ENCODE results near the gene FBXO40. TPM values are rescaled to one million over a fixed set of nuclear protein-coding genes. Genes with fewer than 3 reads are reported as not detected.

FBXO40 gene, protein sequence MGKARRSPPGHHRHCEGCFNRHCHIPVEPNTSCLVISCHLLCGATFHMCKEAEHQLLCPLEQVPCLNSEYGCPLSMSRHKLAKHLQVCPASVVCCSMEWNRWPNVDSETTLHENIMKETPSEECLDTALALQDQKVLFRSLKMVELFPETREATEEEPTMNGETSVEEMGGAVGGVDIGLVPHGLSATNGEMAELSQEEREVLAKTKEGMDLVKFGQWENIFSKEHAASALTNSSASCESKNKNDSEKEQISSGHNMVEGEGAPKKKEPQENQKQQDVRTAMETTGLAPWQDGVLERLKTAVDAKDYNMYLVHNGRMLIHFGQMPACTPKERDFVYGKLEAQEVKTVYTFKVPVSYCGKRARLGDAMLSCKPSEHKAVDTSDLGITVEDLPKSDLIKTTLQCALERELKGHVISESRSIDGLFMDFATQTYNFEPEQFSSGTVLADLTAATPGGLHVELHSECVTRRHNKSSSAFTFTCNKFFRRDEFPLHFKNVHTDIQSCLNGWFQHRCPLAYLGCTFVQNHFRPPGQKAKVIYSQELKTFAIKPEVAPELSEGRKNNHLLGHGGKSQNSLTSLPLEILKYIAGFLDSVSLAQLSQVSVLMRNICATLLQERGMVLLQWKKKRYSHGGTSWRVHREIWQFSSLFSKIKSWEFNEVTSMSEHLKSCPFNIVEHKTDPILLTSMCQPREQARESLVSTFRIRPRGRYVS
- not detected for polyA plus RNA-seq (2012; ENCODE audit: insufficient read length, low read depth)

DNA sequence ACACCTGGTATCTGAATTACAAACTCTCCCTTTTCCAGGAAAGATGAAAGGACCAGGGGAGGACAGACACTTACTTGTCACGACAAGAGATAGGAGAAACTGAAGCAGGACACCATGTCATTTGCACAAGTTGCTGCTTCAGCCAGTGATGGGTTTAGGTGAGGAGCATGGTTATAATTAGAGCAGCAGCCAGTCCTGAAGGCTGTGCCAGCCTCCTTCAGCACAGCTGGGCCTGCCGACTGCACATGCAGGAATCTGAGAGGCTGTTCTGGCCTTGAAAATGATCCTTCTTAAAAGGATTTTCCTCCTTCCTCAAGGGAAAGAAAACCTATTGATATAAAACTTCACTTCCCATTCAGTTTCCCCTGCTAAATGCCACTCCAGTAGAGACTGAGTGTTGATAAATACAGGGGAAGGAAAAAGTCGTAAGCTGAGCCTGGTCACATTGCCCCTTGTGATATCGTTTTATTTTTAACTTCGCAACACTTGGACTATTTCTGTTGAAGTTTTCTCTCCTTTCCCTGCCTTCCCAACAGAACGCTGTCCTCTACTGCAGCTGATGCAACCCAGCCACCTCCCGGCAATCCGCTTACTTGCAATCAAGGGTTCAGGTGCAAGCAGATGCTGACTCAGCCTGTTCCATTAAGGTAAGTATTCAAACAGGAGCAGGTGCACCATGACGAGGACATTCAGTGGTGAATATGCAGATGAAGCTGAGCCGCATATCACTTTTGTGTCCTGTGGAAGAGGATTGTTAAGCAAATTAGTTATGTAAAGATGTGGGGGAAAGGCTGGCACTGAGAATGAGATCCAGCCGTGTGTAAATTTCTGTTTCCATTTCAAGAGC is at the start of gene FBXO40:
FBXO40 (plus strand) TSS at position 524 of the 847 bp plus-strand sequence. CDS start 27,197 bp downstream, outside the sequence.
- TF ChIP-seq REST (IDR thresholded peaks at IDR 0.05; ENCODE audit: insufficient read depth in 1 of 2, low read depth in 2 of 2, low read length in 2 of 2) (no peak), FOXP2 (optimal IDR thresholded peaks at IDR 0.05; ENCODE audit: borderline replicate concordance, extremely low read depth, extremely low read length, insufficient read depth) (no peak), SIN3A (IDR thresholded peaks at IDR 0.05; ENCODE audit: borderline replicate concordance, insufficient read depth, low read length) (no peak), TAF1 (IDR thresholded peaks at IDR 0.05; ENCODE audit: borderline replicate concordance, insufficient read depth, low read length) (no peak), POLR2AphosphoS5 (IDR thresholded peaks at IDR 0.05; ENCODE audit: low read depth, low read length) (no peak)

- TF ChIP-seq POLR2AphosphoS5 (IDR thresholded peaks at IDR 0.05; ENCODE audit: low read depth, low read length) (no peak), FOXP2 (optimal IDR thresholded peaks at IDR 0.05; ENCODE audit: borderline replicate concordance, extremely low read depth, extremely low read length, insufficient read depth) (no peak), REST (IDR thresholded peaks at IDR 0.05; ENCODE audit: insufficient read depth in 1 of 2, low read depth in 2 of 2, low read length in 2 of 2) (no peak), TAF1 (IDR thresholded peaks at IDR 0.05; ENCODE audit: borderline replicate concordance, insufficient read depth, low read length) (no peak), SIN3A (IDR thresholded peaks at IDR 0.05; ENCODE audit: borderline replicate concordance, insufficient read depth, low read length) (no peak)
Observed at GRCh38 chr3:121545049-121545573, 48.1 kb upstream of the FBXO40 start.

DNA sequence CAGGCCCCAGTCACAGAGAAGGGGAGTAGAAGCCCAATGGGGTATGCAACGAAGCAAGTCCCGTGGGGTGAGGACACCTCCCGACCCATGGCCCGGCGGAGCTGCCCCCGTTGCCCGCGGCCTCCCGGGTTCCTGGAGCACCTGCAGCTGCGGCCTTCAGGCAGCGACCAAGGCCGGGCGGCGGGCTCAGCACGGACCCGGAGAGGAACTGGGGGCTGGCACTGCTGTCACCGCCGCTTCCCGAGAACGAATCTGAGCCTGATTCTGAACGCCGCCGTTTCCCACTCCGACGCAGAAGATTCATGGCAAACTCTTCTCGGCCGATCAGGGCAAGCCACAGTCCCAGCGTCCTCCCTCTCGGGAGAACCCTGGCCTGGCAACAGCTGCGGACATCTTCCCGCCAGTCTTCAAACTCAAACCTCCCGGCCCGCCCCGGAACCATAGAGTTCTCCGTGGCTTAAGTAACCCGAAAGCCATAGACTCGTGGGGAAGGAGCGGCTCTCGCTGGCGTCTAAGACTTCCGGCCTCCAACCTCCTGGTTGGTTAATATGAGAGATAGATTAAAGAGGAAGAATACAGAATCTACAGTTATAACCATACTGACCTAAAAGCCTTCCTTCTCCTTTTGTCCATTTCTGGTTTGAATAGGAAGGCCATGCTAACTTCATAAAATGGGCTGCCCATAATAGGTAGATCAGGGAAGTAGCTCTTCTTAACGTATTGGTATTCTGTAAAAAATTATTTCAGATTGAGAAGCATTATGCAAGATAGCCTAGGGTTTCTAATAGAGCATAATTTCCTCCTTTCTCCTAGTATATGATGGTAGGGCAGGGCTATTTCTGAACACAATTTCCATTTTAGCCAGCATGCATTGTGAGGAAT is 47.4 kb upstream of the FBXO40 start, which contains the start of gene POLQ:
POLQ (minus strand) TSS at position 415 of the 882 bp plus-strand sequence; CDS start at position 304, 111 bp downstream.
- TF ChIP-seq TAF1 (IDR thresholded peaks at IDR 0.05; ENCODE audit: borderline replicate concordance, insufficient read depth, low read length) (peak; percentile 84), FOXP2 (optimal IDR thresholded peaks at IDR 0.05; ENCODE audit: borderline replicate concordance, extremely low read depth, extremely low read length, insufficient read depth) (no peak), POLR2AphosphoS5 (IDR thresholded peaks at IDR 0.05; ENCODE audit: low read depth, low read length) (peak; percentile 76), REST (IDR thresholded peaks at IDR 0.05; ENCODE audit: insufficient read depth in 1 of 2, low read depth in 2 of 2, low read length in 2 of 2) (no peak), SIN3A (IDR thresholded peaks at IDR 0.05; ENCODE audit: borderline replicate concordance, insufficient read depth, low read length) (peak; percentile 90; the same call in 1 of the 2 replicates)

GRCh38 chr3:121552379-121552778 is 40.8 kb upstream of the FBXO40 start:
- TF ChIP-seq TAF1 (IDR thresholded peaks at IDR 0.05; ENCODE audit: borderline replicate concordance, insufficient read depth, low read length): no peak
